IMR-90 (cell line): ENCODE measurements around the gene VSNL1. TPM values are rescaled to one million over a fixed set of nuclear protein-coding genes. Genes with fewer than 3 reads are reported as not detected.

Source experiments
- ATAC-seq: fragments of 200-7000 bp; cut with Tn5 transposase; 2 replicates; pipeline ENCODE4 v1.9.1; 2020; ENCODE audit warnings: low read depth, mild to moderate bottlenecking, moderate library complexity
- BruUV-seq: library from RNA; stranded (reverse); fragments of 400-500 nt; replicated peaks from 2 replicates; lab custom pipeline; 2021; lab: Mats Ljungman, UMichigan
- CTCF ChIA-PET: fragments of 300-600 bp; formaldehyde crosslinking; extraction: SDS; loops from one replicate; lab custom pipeline; 2021; ENCODE audit warnings: antibody characterized with exemption; lab: Yijun Ruan, JAX
- POLR2A ChIA-PET: fragments of 300-600 bp; sonication (Branson Sonifier 250); formaldehyde crosslinking; loops from one replicate; lab custom pipeline; 2022; ENCODE audit warnings: antibody characterized with exemption; ENCODE audit not compliant: unreplicated experiment; lab: Charles Lee
- DNase-seq: peaks from one replicate; pipeline ENCODE4 v3.0.0; 2013
- H2AFZ ChIP-seq: replicated peaks from 2 replicates; pipeline ENCODE3; 2013; ENCODE audit warnings: low read length, mild to moderate bottlenecking; ENCODE audit not compliant: poor library complexity
- H2AK5ac ChIP-seq: 2 replicates; pipeline ENCODE4 v1.6.1; 2013; ENCODE audit warnings: low read depth, low read length, inconsistent platforms
- H2AK9ac ChIP-seq: replicated peaks from 2 replicates; pipeline ENCODE3; 2013; ENCODE audit warnings: mild to moderate bottlenecking, low read depth, low read length, moderate library complexity; ENCODE audit not compliant: poor library complexity
- H2BK120ac ChIP-seq: 2 replicates; pipeline ENCODE4 v1.6.1; 2013; ENCODE audit warnings: low read depth, low read length, inconsistent platforms
- H2BK15ac ChIP-seq: 3 replicates; pipeline ENCODE4 v1.6.1; 2013; ENCODE audit warnings: low read depth, low read length, inconsistent platforms
- H2BK20ac ChIP-seq: 2 replicates; pipeline ENCODE4 v1.6.1; 2013; ENCODE audit warnings: low read depth, mild to moderate bottlenecking, inconsistent platforms, low read length, moderate library complexity
- H2BK5ac ChIP-seq: 2 replicates; pipeline ENCODE4 v1.6.1; 2013; ENCODE audit warnings: mild to moderate bottlenecking, low read depth, low read length, inconsistent platforms; ENCODE audit not compliant: poor library complexity, severe bottlenecking
- H3K14ac ChIP-seq: replicated peaks from 2 replicates; pipeline ENCODE4 v1.6.1; 2013; ENCODE audit warnings: low read depth, low read length, inconsistent platforms
- H3K18ac ChIP-seq: 2 replicates; pipeline ENCODE4 v1.6.1; 2013; ENCODE audit warnings: low read depth, low read length, control low read depth
- H3K23ac ChIP-seq: 2 replicates; pipeline ENCODE4 v1.6.1; 2013; ENCODE audit warnings: low read depth, low read length, inconsistent platforms
- H3K27ac ChIP-seq: 2 replicates; pipeline ENCODE4 v1.5.1; 2013; ENCODE audit warnings: mild to moderate bottlenecking, control low read depth, low read length; ENCODE audit not compliant: insufficient read depth
- H3K27me3 ChIP-seq: 2 replicates; pipeline ENCODE4 v1.6.1; 2013; ENCODE audit warnings: low read length; ENCODE audit not compliant: control insufficient read depth, insufficient read depth
- H3K36me3 ChIP-seq: 2 replicates; pipeline ENCODE4 v1.6.1; 2013; ENCODE audit warnings: low read length, mixed read lengths; ENCODE audit not compliant: control insufficient read depth, insufficient read depth
- H3K4ac ChIP-seq: 2 replicates; pipeline ENCODE4 v1.6.1; 2013; ENCODE audit warnings: low read depth, low read length, inconsistent platforms
- H3K4me1 ChIP-seq: 2 replicates; pipeline ENCODE4 v1.6.1; 2013; ENCODE audit warnings: low read length, mixed read lengths; ENCODE audit not compliant: control insufficient read depth, insufficient read depth
- H3K4me2 ChIP-seq: 2 replicates; pipeline ENCODE4 v1.6.1; 2013; ENCODE audit warnings: low read depth, mild to moderate bottlenecking, control low read depth, low read length, moderate library complexity
- H3K4me3 ChIP-seq: 2 replicates; pipeline ENCODE4 v1.5.1; 2013; ENCODE audit warnings: low read depth, mild to moderate bottlenecking, control low read depth, low read length, moderate library complexity; ENCODE audit not compliant: insufficient read depth
- H3K56ac ChIP-seq: 2 replicates; pipeline ENCODE4 v1.6.1; 2013; ENCODE audit warnings: low read length, inconsistent platforms; ENCODE audit not compliant: insufficient read depth; ENCODE audit errors: extremely low read depth
- H3K79me1 ChIP-seq, 2 experiments: 2 replicates each; pipeline ENCODE4 v1.6.1; 2013; ENCODE audit warnings: low read length in 2 of 2, inconsistent platforms in 1 of 2, low read depth in 1 of 2
- H3K9ac ChIP-seq: 2 replicates; pipeline ENCODE4 v1.6.1; 2013; ENCODE audit warnings: low read depth, low read length, control low read depth
- H3K9me1 ChIP-seq: 2 replicates; pipeline ENCODE4 v1.6.1; 2013; ENCODE audit warnings: low read length, inconsistent platforms; ENCODE audit not compliant: insufficient read depth
- H3K9me3 ChIP-seq: 2 replicates; pipeline ENCODE4 v1.6.1; 2013; ENCODE audit warnings: low read length; ENCODE audit not compliant: control insufficient read depth, insufficient read depth
- H4K20me1 ChIP-seq: 2 replicates; pipeline ENCODE4 v1.6.1; 2013; ENCODE audit warnings: low read length, inconsistent platforms; ENCODE audit not compliant: insufficient read depth
- H4K5ac ChIP-seq: 2 replicates; pipeline ENCODE4 v1.6.1; 2013; ENCODE audit warnings: mild to moderate bottlenecking, low read depth, low read length, control low read depth
- H4K8ac ChIP-seq, 2 experiments: 2 replicates each; pipeline ENCODE4 v1.6.1; 2013; ENCODE audit warnings: low read depth in 2 of 2, low read length in 2 of 2, control low read depth in 1 of 2, inconsistent platforms in 1 of 2
- H4K91ac ChIP-seq: 2 replicates; pipeline ENCODE4 v1.6.1; 2013; ENCODE audit warnings: low read depth, low read length, inconsistent platforms; ENCODE audit not compliant: insufficient read depth
- CEBPB ChIP-seq: IDR thresholded peaks from 2 replicates; pipeline ENCODE4 v1.6.1; 2012; ENCODE audit warnings: low read depth, low read length, improper control_type of control experiment
- MAZ ChIP-seq: IDR thresholded peaks from 2 replicates; pipeline ENCODE4 v1.6.1; 2012; ENCODE audit warnings: low read depth, mild to moderate bottlenecking, low read length, improper control_type of control experiment, moderate library complexity, borderline replicate concordance
- NFE2L2 ChIP-seq: fragments of 150-350 bp; IDR thresholded peaks from 2 replicates; pipeline ENCODE4 v1.6.1; 2016; ENCODE audit warnings: low read depth, mild to moderate bottlenecking, low read length
- POLR2A ChIP-seq: IDR thresholded peaks from 2 replicates; pipeline ENCODE4 v1.6.1; 2012; ENCODE audit warnings: mild to moderate bottlenecking, low read depth, low read length
- USF2 ChIP-seq: fragments of 150-350 bp; IDR thresholded peaks from 2 replicates; pipeline ENCODE4 v1.6.1; 2017; ENCODE audit warnings: mild to moderate bottlenecking, antibody characterized with exemption, low read length, low read depth
- WGBS, 2 experiments: methylation state at CpG; one replicate each; pipeline versions ENCODE4 v1.1.5 to v1.1.7; 2013; ENCODE audit warnings: missing lambda C conversion rate in 2 of 2; ENCODE audit not compliant: insufficient read length in 1 of 2; ENCODE audit errors: extremely low coverage in 2 of 2; 5-methylcytosine and 5-hydroxymethylcytosine counted together
- dilution Hi-C: fragments of 300-500 bp; cut with HindIII; formaldehyde crosslinking; loops from one replicate; pipeline ENCODE4 v1.14.3; 2018; ENCODE audit warnings: low sequenced_read_pairs; ENCODE audit not compliant: unreplicated experiment
- in situ Hi-C: fragments of 300-500 bp; cut with MboI; formaldehyde crosslinking; loops from 3 replicates; pipeline ENCODE4 v1.14.3; 2019; ENCODE audit warnings: low sequenced_read_pairs, inconsistent platforms, mixed read lengths
- intact Hi-C: fragments of 100-400 bp; cut with micrococcal nuclease; formaldehyde crosslinking; loops from 2 replicates; pipeline ENCODE4 v1.10.0; 2022
- polyA plus RNA-seq, 3 experiments: library from polyadenylated mRNA; depleted of rRNA; stranded (reverse); fragments of >200 nt; gene quantifications; 2 replicates each; pipeline ENCODE4 v1.2.3, GENCODE V29; 2012; ENCODE audit warnings: low replicate concordance in 1 of 3
- total RNA-seq: library from RNA; depleted of rRNA; stranded (reverse); fragments of >200 nt; gene quantifications from 2 replicates; pipeline ENCODE4 v1.2.3, GENCODE V29; 2012

Gene VSNL1
- total and polyA plus RNA-seq, 2 of the 4 experiments (the other 2 are of a cell fraction), result 0.32 to 0.36 TPM

- H4K20me1 ChIP-seq, result no peaks in the 10 kb centered on the region
- H4K91ac ChIP-seq, result no peak overlapping the region
- H3K27me3 ChIP-seq, result 0 out of 2 replicates have a peak, but pooled peaks cover 2% of the 10 kb centered on the region
- no CpG with 5 or more reads among the region's 2 CpGs for WGBS, 2 experiments
- no peaks in the 10 kb centered on the region for H3K36me3 ChIP-seq
- peaks cover 5% of the 10 kb centered on the region; the same call in 1 of the 2 replicates for H3K4me1 ChIP-seq
- no peak overlapping the region for H3K9ac ChIP-seq
- H2AK5ac ChIP-seq, result no peak overlapping the region
- H2BK20ac ChIP-seq, result no peak overlapping the region
- BruUV-seq, result no TSS peak
- H3K9me1 ChIP-seq, result no peaks in the 10 kb centered on the region
- no peak overlapping the region for H2BK5ac ChIP-seq
- CTCF ChIA-PET, result no interaction called here
- no peaks in the 10 kb centered on the region for H3K9me3 ChIP-seq
- intact Hi-C loops, result no loop called here
- H3K27ac ChIP-seq, result no peak overlapping the region
- no peak overlapping the region for H2AFZ ChIP-seq
- H3K56ac ChIP-seq, result no peak overlapping the region
- H4K8ac ChIP-seq, result no peak overlapping the region
- DNase-seq (no peak), ATAC-seq (no peak)
- no peaks in the 10 kb centered on the region for H3K79me1 ChIP-seq
- no peak overlapping the region for H2AK9ac ChIP-seq
- H2BK15ac ChIP-seq, result no peak overlapping the region
- dilution Hi-C loops, result no loop called here
- no peak overlapping the region for H3K4me2 ChIP-seq
- H3K18ac ChIP-seq, result no peak overlapping the region
- H3K14ac ChIP-seq, result no peak overlapping the region
- H2BK120ac ChIP-seq, result no peak overlapping the region
- H3K4ac ChIP-seq, result no peak overlapping the region
- H4K5ac ChIP-seq, result no peak overlapping the region
- in situ Hi-C loops, result no loop called here
- TF ChIP-seq MAZ, result no peak
- TF ChIP-seq NFE2L2, result no peak
- TF ChIP-seq POLR2A, result no peak
- no peak for TF ChIP-seq USF2
- no peak for TF ChIP-seq CEBPB
- H3K4me3 ChIP-seq, result no peak overlapping the region
- POLR2A ChIA-PET, result no interaction called here
- no peak overlapping the region for H3K23ac ChIP-seq
Observed at GRCh38 chr2:17590342-17590911, 49.9 kb downstream of the VSNL1 start.
